Karpas-422 (cell line): ENCODE results near the gene BAZ1B. TPM values are rescaled to one million over a fixed set of nuclear protein-coding genes. Genes with fewer than 3 reads are reported as not detected.

ENCODE experiments used
- DNase-seq: peaks from one replicate; pipeline ENCODE4 v3.0.0-alpha.2; 2015
- H2AFZ ChIP-seq: fragments of 200-600 bp; sonication (generic); 2 replicates; pipeline ENCODE4 v1.6.1; 2014; ENCODE audit warnings: antibody characterized with exemption, low read length, mixed read lengths
- H3K27ac ChIP-seq: fragments of 200-600 bp; sonication (generic); 2 replicates; pipeline ENCODE4 v1.5.1; 2014; ENCODE audit warnings: mild to moderate bottlenecking, low read length, moderate library complexity
- H3K27me3 ChIP-seq: fragments of 200-600 bp; sonication (generic); 2 replicates; pipeline ENCODE4 v1.6.1; 2014; ENCODE audit warnings: low read length, mixed read lengths
- H3K36me3 ChIP-seq: fragments of 200-600 bp; sonication (generic); 2 replicates; pipeline ENCODE4 v1.6.1; 2014; ENCODE audit warnings: low read length, mixed read lengths; ENCODE audit not compliant: insufficient read depth
- H3K4me1 ChIP-seq: fragments of 200-600 bp; sonication (generic); 2 replicates; pipeline ENCODE4 v1.6.1; 2014; ENCODE audit warnings: mild to moderate bottlenecking, low read length, mixed read lengths
- H3K4me2 ChIP-seq: fragments of 200-600 bp; sonication (generic); 2 replicates; pipeline ENCODE4 v1.6.1; 2014; ENCODE audit warnings: low read length, low read depth, mild to moderate bottlenecking; ENCODE audit not compliant: poor library complexity, severe bottlenecking
- H3K4me3 ChIP-seq: fragments of 200-600 bp; sonication (generic); 2 replicates; pipeline ENCODE4 v1.5.1; 2014; ENCODE audit warnings: mild to moderate bottlenecking, antibody characterized with exemption, low read length, mixed read lengths
- H3K79me2 ChIP-seq: fragments of 200-600 bp; sonication (generic); 2 replicates; pipeline ENCODE4 v1.6.1; 2014; ENCODE audit warnings: mild to moderate bottlenecking, low read length, mixed read lengths
- H3K9ac ChIP-seq: fragments of 200-600 bp; sonication (generic); 2 replicates; pipeline ENCODE4 v1.6.0; 2014; ENCODE audit warnings: low read length
- H3K9me2 ChIP-seq: fragments of 200-600 bp; sonication (generic), shearing (Covaris generic); replicated peaks from 2 replicates; pipeline ENCODE4 v1.6.0; 2014; ENCODE audit warnings: mild to moderate bottlenecking, low read length, moderate library complexity; ENCODE audit not compliant: insufficient read depth
- H3K9me3 ChIP-seq: fragments of 300-700, 200-600 bp; sonication (generic); 2 replicates; pipeline ENCODE4 v1.6.1; 2014; ENCODE audit warnings: low read length, mixed read lengths
- H4K20me1 ChIP-seq: fragments of 200-600 bp; sonication (generic); 2 replicates; pipeline ENCODE4 v1.6.1; 2014; ENCODE audit warnings: mild to moderate bottlenecking, antibody characterized with exemption, low read length, low read depth; ENCODE audit not compliant: insufficient read depth
- total RNA-seq: library from RNA; depleted of rRNA; stranded (reverse); fragments of >200 nt; shearing (Covaris generic); gene quantifications from 2 replicates; pipeline ENCODE4 v1.2.3, GENCODE V29; 2014; ENCODE audit warnings: low replicate concordance

Gene BAZ1B
- total RNA-seq, 1 experiment from 2014 or later, result 51.2 TPM

GRCh38 chr7:73442903-73443500, 79.1 kb downstream of the BAZ1B start:
- H3K36me3 ChIP-seq, result peaks cover 51% of the 10 kb centered on the region
- no peak overlapping the region for H3K4me3 ChIP-seq
- H3K27me3 ChIP-seq, result no peaks in the 10 kb centered on the region
- H3K4me2 ChIP-seq, result no peak overlapping the region
- no peaks in the 10 kb centered on the region for H3K4me1 ChIP-seq
- no peaks in the 10 kb centered on the region for H3K9me2 ChIP-seq
- no peak overlapping the region for H2AFZ ChIP-seq
- no peak for DNase-seq
- H3K9ac ChIP-seq, result no peak overlapping the region
- H3K27ac ChIP-seq, result no peak overlapping the region
- no peaks in the 10 kb centered on the region for H3K79me2 ChIP-seq
- no peaks in the 10 kb centered on the region for H3K9me3 ChIP-seq
- H4K20me1 ChIP-seq, result peaks cover 40% of the 10 kb centered on the region

GRCh38 chr7:73442222-73442902, 79.7 kb downstream of the BAZ1B start:
- Histone ChIP-seq H3K36me3 (peaks cover 48% of the 10 kb centered on the region), H3K4me2 (no peak overlapping the region), H3K9me3 (no peaks in the 10 kb centered on the region), H3K4me1 (no peaks in the 10 kb centered on the region), H3K79me2 (no peaks in the 10 kb centered on the region), H3K27me3 (no peaks in the 10 kb centered on the region), H3K27ac (no peak overlapping the region), H3K9me2 (no peaks in the 10 kb centered on the region), H3K4me3 (no peak overlapping the region), H4K20me1 (peaks cover 41% of the 10 kb centered on the region), H2AFZ (no peak overlapping the region), H3K9ac (no peak overlapping the region)
- no peak for DNase-seq

GRCh38 chr7:73439410-73439704, 82.7 kb downstream of the BAZ1B start:
- Histone ChIP-seq H3K9ac (no peak overlapping the region), H3K79me2 (no peaks in the 10 kb centered on the region), H3K27ac (no peak overlapping the region), H3K27me3 (no peaks in the 10 kb centered on the region), H3K36me3 (peaks cover 26% of the 10 kb centered on the region), H3K9me2 (no peaks in the 10 kb centered on the region), H3K4me2 (no peak overlapping the region), H4K20me1 (peaks cover 20% of the 10 kb centered on the region; the same call in 1 of the 2 replicates), H3K4me1 (no peaks in the 10 kb centered on the region), H3K9me3 (no peaks in the 10 kb centered on the region), H3K4me3 (no peak overlapping the region), H2AFZ (no peak overlapping the region)
- DNase-seq, result no peak

- H3K79me2 ChIP-seq, result no peaks in the 10 kb centered on the region
- no peaks in the 10 kb centered on the region for H3K4me1 ChIP-seq
- no peaks in the 10 kb centered on the region for H3K27me3 ChIP-seq
- H3K9ac ChIP-seq, result no peak overlapping the region
- H4K20me1 ChIP-seq, result peaks cover 18% of the 10 kb centered on the region; the same call in 1 of the 2 replicates
- no peak overlapping the region for H3K4me2 ChIP-seq
- no peak overlapping the region for H3K4me3 ChIP-seq
- peaks cover 20% of the 10 kb centered on the region for H3K36me3 ChIP-seq
- DNase-seq, result no peak
- H2AFZ ChIP-seq, result no peak overlapping the region
- H3K9me2 ChIP-seq, result no peaks in the 10 kb centered on the region
- no peak overlapping the region for H3K27ac ChIP-seq
- H3K9me3 ChIP-seq, result no peaks in the 10 kb centered on the region
Observed at GRCh38 chr7:73438547-73439409, 83.3 kb downstream of the BAZ1B start.

GRCh38 chr7:73437621-73438416, 84.3 kb downstream of the BAZ1B start:
- no peak overlapping the region for H2AFZ ChIP-seq
- H3K27me3 ChIP-seq, result no peaks in the 10 kb centered on the region
- DNase-seq, result no peak
- H3K9me3 ChIP-seq, result no peaks in the 10 kb centered on the region
- no peak overlapping the region for H3K9ac ChIP-seq
- no peaks in the 10 kb centered on the region for H3K79me2 ChIP-seq
- H3K4me2 ChIP-seq, result no peak overlapping the region
- H3K4me1 ChIP-seq, result no peaks in the 10 kb centered on the region
- no peaks in the 10 kb centered on the region for H3K9me2 ChIP-seq
- peaks cover 14% of the 10 kb centered on the region; the same call in 1 of the 2 replicates for H3K36me3 ChIP-seq
- no peak overlapping the region for H3K4me3 ChIP-seq
- peaks cover 15% of the 10 kb centered on the region; the same call in 1 of the 2 replicates for H4K20me1 ChIP-seq
- H3K27ac ChIP-seq, result no peak overlapping the region

GRCh38 chr7:73437091-73437490, 85.0 kb downstream of the BAZ1B start:
- peaks cover 8% of the 10 kb centered on the region; the same call in 1 of the 2 replicates for H3K36me3 ChIP-seq
- no peak overlapping the region for H3K4me3 ChIP-seq
- H3K27ac ChIP-seq, result no peak overlapping the region
- no peaks in the 10 kb centered on the region for H3K9me2 ChIP-seq
- H3K27me3 ChIP-seq, result no peaks in the 10 kb centered on the region
- no peak overlapping the region for H3K9ac ChIP-seq
- no peak overlapping the region for H2AFZ ChIP-seq
- H3K79me2 ChIP-seq, result no peaks in the 10 kb centered on the region
- DNase-seq, result no peak
- H3K4me1 ChIP-seq, result no peaks in the 10 kb centered on the region
- H3K4me2 ChIP-seq, result no peak overlapping the region
- H3K9me3 ChIP-seq, result no peaks in the 10 kb centered on the region
- H4K20me1 ChIP-seq, result 0 out of 2 replicates have a peak, but pooled peaks cover 15% of the 10 kb centered on the region

GRCh38 chr7:73436031-73436929, 85.8 kb downstream of the BAZ1B start:
- Histone ChIP-seq H3K27ac (no peak overlapping the region), H3K79me2 (no peaks in the 10 kb centered on the region), H3K4me1 (no peaks in the 10 kb centered on the region), H3K9me3 (no peaks in the 10 kb centered on the region), H4K20me1 (0 out of 2 replicates have a peak, but pooled peaks cover 12% of the 10 kb centered on the region), H2AFZ (no peak overlapping the region), H3K4me2 (no peak overlapping the region), H3K4me3 (no peak overlapping the region), H3K27me3 (no peaks in the 10 kb centered on the region), H3K36me3 (peaks cover 4% of the 10 kb centered on the region; the same call in 1 of the 2 replicates), H3K9me2 (no peaks in the 10 kb centered on the region), H3K9ac (no peak overlapping the region)
- DNase-seq, result no peak
